Skeletal muscle tissue (tissue), 4 donors: ENCODE data around the gene ZBTB4. TPM values are rescaled to one million over a fixed set of nuclear protein-coding genes. Genes with fewer than 3 reads are reported as not detected.

Source experiments
- H3K27ac ChIP-seq: one replicate; pipeline ENCODE4 v1.7.0; 2013; ENCODE audit warnings: mild to moderate bottlenecking, low read depth, low read length, inconsistent platforms
- H3K27me3 ChIP-seq, 3 donors: one replicate each; pipeline ENCODE4 v1.7.0; 2013; ENCODE audit warnings: low read length in 3 of 3; ENCODE audit not compliant: control insufficient read depth in 3 of 3, insufficient read depth in 3 of 3
- H3K36me3 ChIP-seq, 3 donors: one replicate each; pipeline ENCODE4 v1.7.0; 2013; ENCODE audit warnings: low read length in 3 of 3; ENCODE audit not compliant: control insufficient read depth in 3 of 3, insufficient read depth in 3 of 3
- H3K4me1 ChIP-seq, 3 donors: one replicate each; pipeline ENCODE4 v1.7.0; 2013; ENCODE audit warnings: low read length in 3 of 3, mild to moderate bottlenecking in 3 of 3; ENCODE audit not compliant: control insufficient read depth in 3 of 3, insufficient read depth in 3 of 3
- H3K4me3 ChIP-seq, 3 donors: one replicate each; pipeline ENCODE4 v1.7.0; 2013; ENCODE audit warnings: low read length in 3 of 3
- H3K9ac ChIP-seq, 3 donors: one replicate each; pipeline ENCODE4 v1.7.0; 2013; ENCODE audit warnings: low read length in 3 of 3, mild to moderate bottlenecking in 3 of 3, moderate library complexity in 2 of 3, low read depth in 1 of 3
- H3K9me3 ChIP-seq, 3 donors: one replicate each; pipeline ENCODE4 v1.7.0; 2013; ENCODE audit warnings: low read length in 3 of 3; ENCODE audit not compliant: control insufficient read depth in 3 of 3
- total RNA-seq: library from RNA; depleted of rRNA; stranded (reverse); fragments of >200 nt; gene quantifications from one replicate; pipeline ENCODE4 v1.2.3, GENCODE V29; 2014
- donor health status: Osteomylitis.

The ZBTB4 gene
- total RNA-seq, 1 donor from 2014 or later, result 10.4 TPM

- Histone ChIP-seq H3K4me1 (peaks cover 34 to 52% (median 42%) of the 10 kb centered on the region in 3 donors), H3K27ac (peak overlapping the region; percentile 62), H3K36me3 (no peaks in the 10 kb centered on the region), H3K4me3 (peak overlapping the region; percentile 50 to 68 (median 65)), H3K9me3 (no peaks in the 10 kb centered on the region), H3K27me3 (peaks cover 0 to 5% (median 0%) of the 10 kb centered on the region in 3 donors), H3K9ac (peak overlapping the region; percentile 66 to 76 (median 73))
These were observed 41.3 kb downstream of the ZBTB4 start for GRCh38 chr17:7437950-7438614.

- H3K9me3 ChIP-seq, result no peaks in the 10 kb centered on the region
- H3K4me1 ChIP-seq, result peaks cover 34 to 51% (median 42%) of the 10 kb centered on the region in 3 donors
- H3K27me3 ChIP-seq, result peaks cover 0 to 5% (median 0%) of the 10 kb centered on the region in 3 donors
- H3K36me3 ChIP-seq, result no peaks in the 10 kb centered on the region
- H3K4me3 ChIP-seq, result peak overlapping the region; percentile 65 to 74 (median 68)
- H3K27ac ChIP-seq, result peak overlapping the region; percentile 62
- H3K9ac ChIP-seq, result peak overlapping the region; percentile 51 to 76 (median 73)
These were observed 42.0 kb downstream of the ZBTB4 start for GRCh38 chr17:7437369-7437863.

GRCh38 chr17:7436556-7437368 is 42.7 kb downstream of the ZBTB4 start:
- Histone ChIP-seq H3K36me3 (no peaks in the 10 kb centered on the region), H3K27me3 (peaks cover 0 to 5% (median 0%) of the 10 kb centered on the region in 3 donors), H3K9me3 (no peaks in the 10 kb centered on the region), H3K4me3 (peak overlapping the region; percentile 57 to 74 (median 73)), H3K27ac (peak overlapping the region; percentile 62), H3K4me1 (peaks cover 34 to 51% (median 42%) of the 10 kb centered on the region in 3 donors), H3K9ac (peak overlapping the region; percentile 74 to 79 (median 76))

- H3K27ac ChIP-seq, result peak overlapping the region; percentile 44
- H3K9me3 ChIP-seq, result no peaks in the 10 kb centered on the region
- H3K36me3 ChIP-seq, result no peaks in the 10 kb centered on the region
- peaks cover 34 to 46% (median 38%) of the 10 kb centered on the region in 3 donors for H3K4me1 ChIP-seq
- peak overlapping the region; percentile 3 to 79 (median 65) for H3K9ac ChIP-seq
- H3K27me3 ChIP-seq, result peaks cover 0 to 5% (median 0%) of the 10 kb centered on the region in 3 donors
- H3K4me3 ChIP-seq, result peak overlapping the region; percentile 63 to 74 (median 73)
These were observed 43.5 kb downstream of the ZBTB4 start for GRCh38 chr17:7435676-7436555.

GRCh38 chr17:7432296-7432695 is 47.1 kb downstream of the ZBTB4 start:
- H3K27ac ChIP-seq, result no peak overlapping the region
- no peak overlapping the region for H3K9ac ChIP-seq
- H3K27me3 ChIP-seq, result no peaks in the 10 kb centered on the region
- H3K4me3 ChIP-seq, result no peak overlapping the region
- peaks cover 18 to 20% (median 19%) of the 10 kb centered on the region in 3 donors for H3K4me1 ChIP-seq
- no peaks in the 10 kb centered on the region for H3K36me3 ChIP-seq
- H3K9me3 ChIP-seq, result no peaks in the 10 kb centered on the region

GRCh38 chr17:7431231-7431630 is 48.2 kb downstream of the ZBTB4 start:
- H3K4me1 ChIP-seq, result peaks cover 10 to 11% (median 10%) of the 10 kb centered on the region in 3 donors
- H3K27ac ChIP-seq, result no peak overlapping the region

GRCh38 chr17:7429722-7430121 is 49.7 kb downstream of the ZBTB4 start:
- Histone ChIP-seq H3K4me3 (no peak overlapping the region), H3K9me3 (no peaks in the 10 kb centered on the region), H3K27ac (no peak overlapping the region), H3K9ac (no peak overlapping the region), H3K4me1 (no peaks in the 10 kb centered on the region), H3K27me3 (no peaks in the 10 kb centered on the region), H3K36me3 (no peaks in the 10 kb centered on the region)

More at GRCh38 chr17:7431231-7431630, 48.2 kb downstream of the ZBTB4 start:
- Histone ChIP-seq H3K27me3 (no peaks in the 10 kb centered on the region), H3K9ac (no peak overlapping the region), H3K9me3 (no peaks in the 10 kb centered on the region), H3K4me3 (no peak overlapping the region), H3K36me3 (no peaks in the 10 kb centered on the region)

- Histone ChIP-seq H3K9ac (no peak within 1 kb of the TSS), H3K36me3 (no peaks in the 10 kb centered on the region), H3K27me3 (no peaks in the 10 kb centered on the region)
These were observed 50.9 kb downstream of the ZBTB4 start, which contains the start of gene SPEM3 for GRCh38 chr17:7428557-7428956. TSS of gene SPEM3 (plus strand) at chr17:7428857. CDS start at chr17:7428903, 46 bp downstream.

GRCh38 chr17:7427549-7427948 is 51.9 kb downstream of the ZBTB4 start:
- Histone ChIP-seq H3K9me3 (no peaks in the 10 kb centered on the region), H3K27me3 (no peaks in the 10 kb centered on the region), H3K27ac (no peak overlapping the region), H3K4me3 (no peak overlapping the region), H3K36me3 (no peaks in the 10 kb centered on the region), H3K9ac (no peak overlapping the region), H3K4me1 (no peaks in the 10 kb centered on the region)

More at GRCh38 chr17:7428557-7428956, 50.9 kb downstream of the ZBTB4 start, which contains the start of gene SPEM3:
- no peaks in the 10 kb centered on the region for H3K9me3 ChIP-seq
- H3K27ac ChIP-seq, result no peak within 1 kb of the TSS
- no peaks in the 10 kb centered on the region for H3K4me1 ChIP-seq
- no peak within 1 kb of the TSS for H3K4me3 ChIP-seq
